Neural cell (in vitro differentiated cells): ENCODE measurements around the gene LPP. TPM values are rescaled to one million over a fixed set of nuclear protein-coding genes. Genes with fewer than 3 reads are reported as not detected.

Source experiments
- H2AFZ ChIP-seq: fragments of 200-600, 300-800 bp; sonication (generic), shearing (Covaris generic); 2 replicates; pipeline ENCODE4 v1.6.0; 2014; ENCODE audit warnings: low read depth, mild to moderate bottlenecking, antibody characterized with exemption, low read length, moderate library complexity
- H3F3A ChIP-seq: fragments of 200-600 bp; shearing (Covaris generic); 2 replicates; pipeline ENCODE4 v1.6.1; 2016; ENCODE audit warnings: mild to moderate bottlenecking, moderate library complexity, mixed read lengths, antibody characterized with exemption, low read length; ENCODE audit not compliant: insufficient read depth, poor library complexity, severe bottlenecking
- H3K27ac ChIP-seq: fragments of 200-600, 300-800 bp; sonication (generic), shearing (Covaris generic); 2 replicates; pipeline ENCODE4 v1.5.1; 2014; ENCODE audit warnings: mild to moderate bottlenecking, low read length, moderate library complexity
- H3K27me3 ChIP-seq: fragments of 300-800, 200-600 bp; sonication (generic), shearing (Covaris generic); 2 replicates; pipeline ENCODE4 v1.6.0; 2014; ENCODE audit warnings: mild to moderate bottlenecking, low read depth, low read length, moderate library complexity; ENCODE audit not compliant: insufficient read depth
- H3K36me3 ChIP-seq: fragments of 300-800, 200-600 bp; sonication (generic), shearing (Covaris generic); 2 replicates; pipeline ENCODE4 v1.5.1; 2014; ENCODE audit warnings: mild to moderate bottlenecking, antibody characterized with exemption, low read length, moderate library complexity; ENCODE audit not compliant: insufficient read depth
- H3K4me2 ChIP-seq: fragments of 300-800, 200-600 bp; sonication (generic), shearing (Covaris generic); 2 replicates; pipeline ENCODE4 v1.6.0; 2014; ENCODE audit warnings: mild to moderate bottlenecking, low read length
- H3K4me3 ChIP-seq: fragments of 300-800, 200-600 bp; sonication (generic), shearing (Covaris generic); 2 replicates; pipeline ENCODE4 v1.5.1; 2014; ENCODE audit warnings: mild to moderate bottlenecking, low read length, moderate library complexity
- H3K79me2 ChIP-seq: fragments of 200-600 bp; shearing (Covaris generic); replicated peaks from 2 replicates; pipeline ENCODE4 v1.6.0; 2014; ENCODE audit warnings: mild to moderate bottlenecking, low read length, moderate library complexity; ENCODE audit not compliant: insufficient read depth
- H3K9ac ChIP-seq: fragments of 300-800, 200-600 bp; sonication (generic), shearing (Covaris generic); 2 replicates; pipeline ENCODE4 v1.6.1; 2016; ENCODE audit warnings: mild to moderate bottlenecking, low read length, mixed read lengths
- H3K9me2 ChIP-seq: fragments of 200-600 bp; shearing (Covaris generic); 2 replicates; pipeline ENCODE4 v1.6.1; 2016; ENCODE audit warnings: mild to moderate bottlenecking, low read length, mixed read lengths; ENCODE audit not compliant: insufficient read depth
- H3K9me3 ChIP-seq: fragments of 200-600, 300-800 bp; sonication (generic), shearing (Covaris generic); 2 replicates; pipeline ENCODE4 v1.6.1; 2016; ENCODE audit warnings: mild to moderate bottlenecking, mixed run types, low read length, moderate library complexity, mixed read lengths
- H4K20me1 ChIP-seq: fragments of 200-600 bp; shearing (Covaris generic); 2 replicates; pipeline ENCODE4 v1.6.1; 2016; ENCODE audit warnings: mild to moderate bottlenecking, mixed run types; ENCODE audit not compliant: insufficient read depth
- EP300 ChIP-seq: fragments of 450-650 bp; conservative IDR thresholded peaks from 2 replicates; pipeline ENCODE4 v1.6.1; 2014; ENCODE audit warnings: antibody characterized with exemption, mild to moderate bottlenecking, moderate library complexity; ENCODE audit not compliant: poor library complexity, severe bottlenecking
- EZH2 ChIP-seq: fragments of 200-600, 300-800 bp; shearing (Covaris generic), sonication (generic); IDR thresholded peaks from 2 replicates; pipeline ENCODE4 v1.6.1; 2014; ENCODE audit warnings: antibody characterized with exemption, low read length, borderline replicate concordance, mild to moderate bottlenecking; ENCODE audit not compliant: insufficient read depth, poor library complexity, severe bottlenecking
- MXI1 ChIP-seq: fragments of 450-650 bp; conservative IDR thresholded peaks from 2 replicates; pipeline ENCODE4 v1.6.1; 2014; ENCODE audit warnings: antibody characterized with exemption, mild to moderate bottlenecking; ENCODE audit not compliant: poor library complexity, severe bottlenecking
- POLR2AphosphoS5 ChIP-seq: IDR thresholded peaks from 2 replicates; pipeline ENCODE4 v1.6.1; 2012
- RAD21 ChIP-seq: fragments of 450-650 bp; conservative IDR thresholded peaks from 2 replicates; pipeline ENCODE4 v1.6.1; 2014; ENCODE audit warnings: antibody characterized with exemption, mild to moderate bottlenecking, moderate library complexity
- SMC3 ChIP-seq: fragments of 450-650 bp; conservative IDR thresholded peaks from 2 replicates; pipeline ENCODE4 v1.6.1; 2014; ENCODE audit warnings: antibody characterized with exemption, mild to moderate bottlenecking, moderate library complexity; ENCODE audit not compliant: poor library complexity
- TAF1 ChIP-seq: IDR thresholded peaks from 2 replicates; pipeline ENCODE4 v1.6.1; 2012; ENCODE audit warnings: low read depth
- polyA plus RNA-seq: library from polyadenylated mRNA; depleted of rRNA; stranded (reverse); fragments of >200 nt; gene quantifications from 2 replicates; pipeline ENCODE4 v1.2.3, GENCODE V29; 2014
- TF ChIP-seq, protein P1 (sequence below): IDR thresholded peaks from 2 replicates; pipeline ENCODE4 v1.6.1; 2012; ENCODE audit warnings: borderline replicate concordance
- TF ChIP-seq, protein P2 (sequence below): fragments of 450-650 bp; IDR thresholded peaks from 2 replicates; pipeline ENCODE4 v1.5.1; 2014; ENCODE audit warnings: antibody characterized with exemption, mild to moderate bottlenecking, moderate library complexity; ENCODE audit not compliant: poor library complexity, severe bottlenecking

Gene LPP
- polyA plus RNA-seq, 1 donor from 2014 or later: 3.0 TPM

DNA sequence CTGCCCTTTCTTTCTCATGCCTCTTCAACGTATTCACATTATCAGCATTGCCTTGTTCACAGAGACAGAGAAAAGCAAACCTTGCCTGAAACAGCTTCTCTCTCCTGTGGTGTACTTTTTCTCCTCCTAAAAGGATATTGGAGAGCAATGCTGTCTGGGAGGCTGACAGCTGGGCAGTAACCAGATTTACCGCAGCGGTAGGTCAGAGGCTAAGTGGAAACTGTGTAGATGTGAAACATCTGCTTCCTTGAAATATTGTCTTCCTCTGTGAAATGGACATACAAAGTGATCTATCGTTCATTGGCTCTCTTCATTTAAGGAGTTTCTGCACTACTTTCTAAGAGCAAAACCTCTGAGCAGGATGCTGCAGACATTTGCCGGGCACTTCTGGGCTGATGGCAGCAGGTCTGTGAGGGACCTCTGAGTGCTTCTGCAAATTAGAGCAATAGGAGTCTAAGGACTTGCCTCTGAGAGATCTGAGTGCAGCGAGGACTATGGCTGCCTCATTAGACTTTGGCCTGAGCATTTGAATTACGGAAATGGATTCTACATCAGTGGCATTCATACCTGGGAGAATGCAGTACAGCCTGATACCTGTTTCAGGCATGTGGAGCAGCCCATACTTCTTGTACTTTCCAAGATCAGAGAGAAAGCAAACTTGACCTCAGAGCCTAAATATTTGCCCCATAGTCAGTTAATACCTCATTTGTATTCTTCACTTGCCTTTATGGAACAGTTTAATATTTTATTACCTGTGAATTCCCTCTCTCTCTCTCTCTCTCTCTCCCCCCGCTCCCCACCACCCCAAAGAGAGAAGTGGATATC lies 757.3 kb downstream of the LPP start:
- Histone ChIP-seq H3K27me3 (no peaks in the 10 kb centered on the region), H3K27ac (no peak overlapping the region), H3K4me2 (no peak overlapping the region), H3K36me3 (no peaks in the 10 kb centered on the region), H3K9me3 (no peaks in the 10 kb centered on the region), H4K20me1 (no peaks in the 10 kb centered on the region), H3K9ac (no peak overlapping the region), H2AFZ (no peak overlapping the region), H3K79me2 (no peaks in the 10 kb centered on the region), H3K4me3 (no peak overlapping the region), H3K9me2 (no peaks in the 10 kb centered on the region), H3F3A (no peaks in the 10 kb centered on the region)
- TF ChIP-seq MXI1 (no peak), EZH2 (no peak), RAD21 (no peak), EP300 (no peak), TAF1 (no peak), POLR2AphosphoS5 (no peak), SMC3 (no peak)
- TF ChIP-seq, protein P1, sequence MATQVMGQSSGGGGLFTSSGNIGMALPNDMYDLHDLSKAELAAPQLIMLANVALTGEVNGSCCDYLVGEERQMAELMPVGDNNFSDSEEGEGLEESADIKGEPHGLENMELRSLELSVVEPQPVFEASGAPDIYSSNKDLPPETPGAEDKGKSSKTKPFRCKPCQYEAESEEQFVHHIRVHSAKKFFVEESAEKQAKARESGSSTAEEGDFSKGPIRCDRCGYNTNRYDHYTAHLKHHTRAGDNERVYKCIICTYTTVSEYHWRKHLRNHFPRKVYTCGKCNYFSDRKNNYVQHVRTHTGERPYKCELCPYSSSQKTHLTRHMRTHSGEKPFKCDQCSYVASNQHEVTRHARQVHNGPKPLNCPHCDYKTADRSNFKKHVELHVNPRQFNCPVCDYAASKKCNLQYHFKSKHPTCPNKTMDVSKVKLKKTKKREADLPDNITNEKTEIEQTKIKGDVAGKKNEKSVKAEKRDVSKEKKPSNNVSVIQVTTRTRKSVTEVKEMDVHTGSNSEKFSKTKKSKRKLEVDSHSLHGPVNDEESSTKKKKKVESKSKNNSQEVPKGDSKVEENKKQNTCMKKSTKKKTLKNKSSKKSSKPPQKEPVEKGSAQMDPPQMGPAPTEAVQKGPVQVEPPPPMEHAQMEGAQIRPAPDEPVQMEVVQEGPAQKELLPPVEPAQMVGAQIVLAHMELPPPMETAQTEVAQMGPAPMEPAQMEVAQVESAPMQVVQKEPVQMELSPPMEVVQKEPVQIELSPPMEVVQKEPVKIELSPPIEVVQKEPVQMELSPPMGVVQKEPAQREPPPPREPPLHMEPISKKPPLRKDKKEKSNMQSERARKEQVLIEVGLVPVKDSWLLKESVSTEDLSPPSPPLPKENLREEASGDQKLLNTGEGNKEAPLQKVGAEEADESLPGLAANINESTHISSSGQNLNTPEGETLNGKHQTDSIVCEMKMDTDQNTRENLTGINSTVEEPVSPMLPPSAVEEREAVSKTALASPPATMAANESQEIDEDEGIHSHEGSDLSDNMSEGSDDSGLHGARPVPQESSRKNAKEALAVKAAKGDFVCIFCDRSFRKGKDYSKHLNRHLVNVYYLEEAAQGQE: no peak
- TF ChIP-seq, protein P2, sequence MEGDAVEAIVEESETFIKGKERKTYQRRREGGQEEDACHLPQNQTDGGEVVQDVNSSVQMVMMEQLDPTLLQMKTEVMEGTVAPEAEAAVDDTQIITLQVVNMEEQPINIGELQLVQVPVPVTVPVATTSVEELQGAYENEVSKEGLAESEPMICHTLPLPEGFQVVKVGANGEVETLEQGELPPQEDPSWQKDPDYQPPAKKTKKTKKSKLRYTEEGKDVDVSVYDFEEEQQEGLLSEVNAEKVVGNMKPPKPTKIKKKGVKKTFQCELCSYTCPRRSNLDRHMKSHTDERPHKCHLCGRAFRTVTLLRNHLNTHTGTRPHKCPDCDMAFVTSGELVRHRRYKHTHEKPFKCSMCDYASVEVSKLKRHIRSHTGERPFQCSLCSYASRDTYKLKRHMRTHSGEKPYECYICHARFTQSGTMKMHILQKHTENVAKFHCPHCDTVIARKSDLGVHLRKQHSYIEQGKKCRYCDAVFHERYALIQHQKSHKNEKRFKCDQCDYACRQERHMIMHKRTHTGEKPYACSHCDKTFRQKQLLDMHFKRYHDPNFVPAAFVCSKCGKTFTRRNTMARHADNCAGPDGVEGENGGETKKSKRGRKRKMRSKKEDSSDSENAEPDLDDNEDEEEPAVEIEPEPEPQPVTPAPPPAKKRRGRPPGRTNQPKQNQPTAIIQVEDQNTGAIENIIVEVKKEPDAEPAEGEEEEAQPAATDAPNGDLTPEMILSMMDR: no peak

DNA sequence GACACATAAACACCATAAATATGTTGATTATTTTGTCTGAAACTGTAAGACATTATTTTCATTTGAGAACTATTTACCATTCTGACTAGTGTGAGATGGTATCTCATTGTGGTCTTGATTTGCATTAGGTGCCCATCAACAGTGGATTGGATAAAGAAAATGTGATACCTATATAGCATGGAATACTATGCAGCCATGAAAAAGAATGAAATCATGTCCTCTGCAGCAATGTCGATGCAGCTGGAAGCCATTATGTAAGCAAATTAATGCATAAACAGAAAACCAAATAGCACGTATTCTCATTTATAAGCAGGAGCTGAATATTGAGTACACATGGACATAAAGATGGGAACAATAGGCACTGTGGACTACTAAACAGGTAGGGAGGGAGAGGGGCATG lies 759.1 kb downstream of the LPP start:
- H3K4me2 ChIP-seq: no peak overlapping the region
- H3F3A ChIP-seq: no peaks in the 10 kb centered on the region
- no peak overlapping the region for H3K27ac ChIP-seq
- no peak overlapping the region for H3K9ac ChIP-seq
- H3K36me3 ChIP-seq: no peaks in the 10 kb centered on the region
- H3K27me3 ChIP-seq: no peaks in the 10 kb centered on the region
- H3K79me2 ChIP-seq: no peaks in the 10 kb centered on the region
- no peak overlapping the region for H3K4me3 ChIP-seq
- H4K20me1 ChIP-seq: no peaks in the 10 kb centered on the region
- no peaks in the 10 kb centered on the region for H3K9me3 ChIP-seq
- H3K9me2 ChIP-seq: no peaks in the 10 kb centered on the region
- H2AFZ ChIP-seq: no peak overlapping the region
- TF ChIP-seq RAD21 (no peak), SMC3 (no peak), MXI1 (no peak), EP300 (no peak), TAF1 (no peak), EZH2 (no peak), POLR2AphosphoS5 (no peak)
- TF ChIP-seq, protein P2: no peak
- TF ChIP-seq, protein P1: no peak
